Psoas muscle (tissue), 8 donors: ENCODE measurements around the gene ADAT3. TPM values are rescaled to one million over a fixed set of nuclear protein-coding genes. Genes with fewer than 3 reads are reported as not detected.

Experiments
- ATAC-seq, 4 donors: fragments of 200-7000 bp; cut with Tn5 transposase; one replicate each; pipeline ENCODE4 v1.9.1; 2020; ENCODE audit warnings: moderate library complexity in 3 of 4, mild to moderate bottlenecking in 2 of 4
- DNase-seq, 2 donors: peaks; one replicate each; pipeline ENCODE4 v3.0.0-alpha.2; 2020
- H3K27ac ChIP-seq: fragments of 200-600 bp; one replicate; pipeline ENCODE4 v1.8.0; 2022
- H3K27me3 ChIP-seq, 3 donors: fragments of 200-600 bp in 1 of 3; one replicate each; pipeline versions ENCODE4 v1.6.1 to v1.8.0; 2013 to 2022; ENCODE audit warnings: low read length in 2 of 3, mild to moderate bottlenecking in 2 of 3, moderate library complexity in 1 of 3; ENCODE audit not compliant: insufficient read depth in 3 of 3
- H3K36me3 ChIP-seq, 2 donors: fragments of 200-600 bp in 1 of 2; one replicate each; pipeline versions ENCODE4 v1.6.1 to v1.8.0; 2013 to 2022; ENCODE audit warnings: low read depth in 1 of 2, mild to moderate bottlenecking in 1 of 2, moderate library complexity in 1 of 2; ENCODE audit not compliant: insufficient read depth in 1 of 2
- H3K4me1 ChIP-seq: fragments of 200-600 bp; one replicate; pipeline ENCODE4 v1.8.0; 2022
- H3K4me3 ChIP-seq: fragments of 200-600 bp; one replicate; pipeline ENCODE4 v1.8.0; 2022; ENCODE audit warnings: mild to moderate bottlenecking
- H3K9me3 ChIP-seq: fragments of 200-600 bp; one replicate; pipeline ENCODE4 v1.8.0; 2022
- CTCF ChIP-seq: fragments of 200-600 bp; IDR thresholded peaks from one replicate; pipeline ENCODE4 v1.8.0; 2022; ENCODE audit warnings: antibody characterized with exemption
- WGBS, 3 donors: extraction: QIAGEN DNeasy Blood & Tissue Kit; methylation state at CpG; one replicate each; pipeline versions ENCODE4 v1.1.6 to v1.1.7; 2013; 5-methylcytosine and 5-hydroxymethylcytosine counted together
- intact Hi-C, 2 donors: fragments of 100-400 bp; cut with DNase I; formaldehyde crosslinking; loops; one replicate each; pipeline versions ENCODE4 v1.11.0 to v1.14.2; 2022
- long read RNA-seq, 2 donors: library from polyadenylated mRNA; unstranded; transcript quantifications; one replicate each; pipeline ENCODE4 v2.0.0, GENCODE V29; 2021
- polyA plus RNA-seq, 3 donors: library from polyadenylated mRNA; stranded (reverse); fragments of 200-250 nt; gene quantifications; one replicate each; pipeline ENCODE4 v1.2.3, GENCODE V29; 2013
- total RNA-seq, 4 donors: library from RNA; stranded (reverse); fragmentation: NEBNext Ultra II Directional in 2 of 4; extraction: Animal tissue kit (Norgen Biotek cat#: 25700) in 2 of 4; gene quantifications; one replicate each; pipeline versions ENCODE4 v1.2.1 to v1.2.4, GENCODE V29; 2021 to 2023
- donor health status: healthy with polysubstance abuse.
- donor health status: DM: no; HTN: no; CAD: no; lungs with moderate emphysema.
- donor health status: Bipolar disorder and iron deficiency.
- donor health status: healthy.
- donor health status: DM: yes; HTN: yes; CAD: no.
- donor health status: DM: no; HTN: no; CAD: no.
- donor health status: DM: no; HTN: no; CAD: no.
- donor health status: DM: yes; HTN: yes; CAD: no.

ADAT3 gene
- total RNA-seq (1 to 10 TPM; 1.4 to 2.2 (median 1.7) TPM), polyA plus RNA-seq (1 to 10 TPM; 2.4 to 7.2 (median 3.6) TPM)
- long read RNA-seq, donor 1, partial matches to known transcripts, result 1 of 4 reads
- long read RNA-seq, donor 1, other reads (novel, unspliced or antisense), result 1 of 4 reads
- long read RNA-seq, donor 2, partial matches to known transcripts, result 0 of 5 reads
- long read RNA-seq, donor 2, other reads (novel, unspliced or antisense), result 2 of 5 reads

DNA sequence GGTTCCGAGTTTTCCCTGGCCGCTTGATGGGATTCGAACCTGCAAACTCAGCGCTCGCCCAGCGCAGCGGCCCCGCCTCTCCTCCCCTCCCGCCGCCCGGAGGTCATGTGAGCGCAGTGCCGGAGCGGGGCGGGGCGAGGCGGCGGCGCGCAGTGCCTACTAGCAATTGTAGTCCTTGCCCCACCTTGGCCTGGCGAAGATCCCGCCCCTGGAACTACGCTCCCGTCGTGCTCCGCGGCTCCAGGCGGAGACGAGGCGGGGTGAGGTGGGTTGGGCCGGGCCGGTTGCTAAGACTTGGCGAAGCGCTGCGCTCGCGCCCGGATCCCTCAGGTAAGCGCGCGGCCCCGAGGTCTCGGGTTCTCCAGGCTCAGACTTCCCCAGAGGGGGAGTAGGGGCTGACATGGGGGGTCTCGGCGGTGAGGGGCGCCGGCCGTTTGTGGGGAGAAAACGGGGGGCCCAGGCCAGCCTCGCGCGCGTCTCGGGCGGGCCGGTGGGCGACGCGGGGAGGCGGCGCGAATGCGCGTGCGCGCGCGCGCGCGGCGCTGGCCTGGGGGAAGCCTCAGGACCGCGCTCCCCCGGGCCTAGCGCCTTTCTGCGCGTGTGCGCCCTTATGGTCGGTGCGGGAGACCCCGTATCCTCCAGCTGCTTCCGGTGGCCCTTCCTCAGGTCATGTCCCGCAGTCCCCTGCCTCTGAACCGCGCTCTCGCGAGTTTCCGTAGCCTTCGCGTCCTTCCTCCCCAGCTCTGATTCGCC is at the start of gene ADAT3, which contains the start of gene SCAMP4:
ADAT3 (plus strand) TSS at position 290 of the 753 bp plus-strand sequence. CDS start 6,649 bp downstream, outside the sequence.
SCAMP4 (plus strand) TSS at position 290 of the 753 bp plus-strand sequence. CDS start 9,621 bp downstream, outside the sequence.
- DNase-seq, result peak; percentile 100
- TF ChIP-seq CTCF, result no peak
- Histone ChIP-seq H3K36me3 (no peaks in the 10 kb centered on the region), H3K27me3 (no peaks in the 10 kb centered on the region), H3K4me3 (peak within 1 kb of the TSS; percentile 79), H3K27ac (peak within 1 kb of the TSS; percentile 85), H3K9me3 (no peaks in the 10 kb centered on the region), H3K4me1 (peaks cover 8% of the 10 kb centered on the region)
- WGBS, 3 donors, result 0 to 1% (median 1%) methylated on average over 56 to 92 of the region's 92 CpGs
- intact Hi-C loops, result no loop called here
- ATAC-seq, result peak; percentile 96 to 97 (median 96)

DNA sequence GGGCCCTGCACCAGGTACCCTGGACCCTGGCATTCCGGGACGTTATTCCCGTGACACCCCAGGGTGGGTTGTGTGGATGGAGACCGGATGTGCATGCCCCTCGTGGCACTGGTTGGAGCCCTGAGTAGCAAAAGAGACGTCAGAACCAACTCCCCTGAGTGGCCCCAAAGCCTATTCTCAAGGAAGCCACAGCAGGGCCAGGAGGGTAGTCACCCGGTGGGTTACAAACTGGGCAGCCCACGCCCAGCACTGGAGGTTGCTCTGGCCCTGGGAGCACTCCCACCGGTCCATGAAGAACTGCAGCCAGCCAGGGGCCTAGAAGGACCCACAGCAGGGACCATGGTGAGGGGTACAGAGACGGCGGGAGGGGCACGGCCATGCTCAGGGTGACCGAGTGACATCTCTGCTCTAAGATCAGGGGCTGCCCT is 49.4 kb upstream of the ADAT3 start:
- Histone ChIP-seq H3K4me3 (peak overlapping the region; percentile 61), H3K9me3 (no peaks in the 10 kb centered on the region), H3K36me3 (no peaks in the 10 kb centered on the region), H3K27ac (peak overlapping the region; percentile 71), H3K27me3 (peaks cover 0 to 20% (median 2%) of the 10 kb centered on the region in 3 donors), H3K4me1 (peaks cover 30% of the 10 kb centered on the region)
- 17 to 34% (median 25%) methylated on average over 13 of the region's 13 CpGs for WGBS, 3 donors
- DNase-seq, result no peak
- no peak for TF ChIP-seq CTCF
- no peak for ATAC-seq
- intact Hi-C loops, result no loop called here

DNA sequence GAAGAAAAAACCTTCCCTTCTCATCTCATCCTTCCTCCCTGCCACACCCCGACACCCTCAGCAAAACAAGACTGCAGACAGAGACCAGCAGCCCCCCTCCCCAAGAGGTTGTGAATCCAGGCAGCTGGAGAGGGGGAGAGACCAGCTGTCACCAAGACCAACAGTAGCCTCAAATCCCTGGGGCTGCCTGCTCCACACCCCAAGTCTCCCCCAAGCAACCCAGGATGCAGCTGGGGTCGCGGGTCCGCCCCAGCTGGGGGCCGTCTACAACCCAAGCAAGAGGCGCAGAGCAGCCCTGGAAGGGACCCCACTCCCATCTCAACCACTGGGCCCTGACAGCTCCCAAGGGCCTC is 48.9 kb upstream of the ADAT3 start:
- Histone ChIP-seq H3K4me1 (peaks cover 30% of the 10 kb centered on the region), H3K36me3 (no peaks in the 10 kb centered on the region), H3K27me3 (peaks cover 0 to 19% (median 2%) of the 10 kb centered on the region in 3 donors), H3K9me3 (no peaks in the 10 kb centered on the region), H3K4me3 (peak overlapping the region; percentile 61), H3K27ac (peak overlapping the region; percentile 71)
- no peak for DNase-seq
- WGBS, 3 donors, result 32 to 43% (median 42%) methylated on average over 6 of the region's 6 CpGs
- no peak for TF ChIP-seq CTCF
- intact Hi-C loops, result no loop called here
- no peak for ATAC-seq

GRCh38 chr19:1856698-1857603 is 48.2 kb upstream of the ADAT3 start:
- peak overlapping the region; percentile 61 for H3K4me3 ChIP-seq
- 4 to 5% (median 4%) methylated on average over 44 to 72 of the region's 73 CpGs for WGBS, 3 donors
- H3K27me3 ChIP-seq, result peaks cover 0 to 13% (median 0%) of the 10 kb centered on the region in 3 donors
- ATAC-seq (peak; percentile 27 to 47 (median 39)), DNase-seq (peak; percentile 86 to 88)
- no peak for TF ChIP-seq CTCF
- no peaks in the 10 kb centered on the region for H3K36me3 ChIP-seq
- intact Hi-C loops, result no loop called here
- peaks cover 33% of the 10 kb centered on the region for H3K4me1 ChIP-seq
- H3K9me3 ChIP-seq, result no peaks in the 10 kb centered on the region
- H3K27ac ChIP-seq, result peak overlapping the region; percentile 71
